Measurements from ENCODE around the gene KIF20B. TPM values are rescaled to one million over a fixed set of nuclear protein-coding genes. Genes with fewer than 3 reads are reported as not detected.

Gene KIF20B
- total RNA-seq, 2 donors from 2014 or later: 0.99 to 2.1 TPM

- WGBS, 2 donors: 87 to 91% methylated on average over 4 of the region's 4 CpGs
Observed at GRCh38 chr10:89741126-89741762, 39.9 kb downstream of the KIF20B start.

GRCh38 chr10:89744026-89744425 lies 42.6 kb downstream of the KIF20B start:
- no peaks in the 10 kb centered on the region for H3K36me3 ChIP-seq (replicated peaks in 1 of 2; ENCODE audit: insufficient read depth in 1 of 2, low read depth in 2 of 2)
- H3K27ac ChIP-seq: no peak overlapping the region
- H3K4me3 ChIP-seq: no peak overlapping the region
- WGBS, 2 donors: 82 to 98% methylated on average over 1 of the region's 1 CpG
- intact Hi-C loops (cut with DNase I): no loop called here
- ATAC-seq: no peak
- H3K4me1 ChIP-seq: no peaks in the 10 kb centered on the region
- no peaks in the 10 kb centered on the region for H3K9me3 ChIP-seq
- no peaks in the 10 kb centered on the region for H3K27me3 ChIP-seq
- DNase-seq: no peak
- TF ChIP-seq POLR2A (IDR thresholded peaks at IDR 0.05): no peak
- no peak for TF ChIP-seq CTCF (IDR thresholded peaks at IDR 0.05)

More at GRCh38 chr10:89741126-89741762, 39.9 kb downstream of the KIF20B start:
- Histone ChIP-seq H3K36me3 (replicated peaks in 1 of 2; ENCODE audit: insufficient read depth in 1 of 2, low read depth in 2 of 2) (no peaks in the 10 kb centered on the region), H3K4me1 (no peaks in the 10 kb centered on the region), H3K27ac (no peak overlapping the region), H3K9me3 (no peaks in the 10 kb centered on the region), H3K4me3 (no peak overlapping the region), H3K27me3 (no peaks in the 10 kb centered on the region)
- ATAC-seq (no peak), DNase-seq (no peak)
- intact Hi-C loops (cut with DNase I): no loop called here
- TF ChIP-seq CTCF (IDR thresholded peaks at IDR 0.05): no peak
- TF ChIP-seq POLR2A (IDR thresholded peaks at IDR 0.05): no peak

GRCh38 chr10:89745903-89746302 lies 44.5 kb downstream of the KIF20B start:
- Histone ChIP-seq H3K36me3 (replicated peaks in 1 of 2; ENCODE audit: insufficient read depth in 1 of 2, low read depth in 2 of 2) (no peaks in the 10 kb centered on the region), H3K9me3 (no peaks in the 10 kb centered on the region), H3K27me3 (no peaks in the 10 kb centered on the region), H3K27ac (no peak overlapping the region), H3K4me3 (no peak overlapping the region), H3K4me1 (no peaks in the 10 kb centered on the region)
- TF ChIP-seq POLR2A (IDR thresholded peaks at IDR 0.05): no peak
- no peak for TF ChIP-seq CTCF (IDR thresholded peaks at IDR 0.05)
- WGBS, 2 donors: 88 to 91% methylated on average over 7 of the region's 7 CpGs
- intact Hi-C loops (cut with DNase I): no loop called here
- ATAC-seq: no peak
- DNase-seq: no peak

GRCh38 chr10:89750441-89750840 lies 49.1 kb downstream of the KIF20B start:
- DNase-seq: no peak
- Histone ChIP-seq H3K27ac (no peak overlapping the region), H3K36me3 (replicated peaks in 1 of 2; ENCODE audit: insufficient read depth in 1 of 2, low read depth in 2 of 2) (no peaks in the 10 kb centered on the region), H3K4me3 (no peak overlapping the region), H3K4me1 (no peaks in the 10 kb centered on the region), H3K27me3 (no peaks in the 10 kb centered on the region), H3K9me3 (no peaks in the 10 kb centered on the region)
- no peak for ATAC-seq
- WGBS, 2 donors: 88 to 93% methylated on average over 1 of the region's 1 CpG
- intact Hi-C loops (cut with DNase I): no loop called here
- TF ChIP-seq POLR2A (IDR thresholded peaks at IDR 0.05) (no peak), CTCF (IDR thresholded peaks at IDR 0.05) (no peak)

GRCh38 chr10:89755374-89755773 lies 54.0 kb downstream of the KIF20B start:
- DNase-seq (no peak), ATAC-seq (no peak)
- Histone ChIP-seq H3K4me1 (no peaks in the 10 kb centered on the region), H3K9me3 (no peaks in the 10 kb centered on the region), H3K4me3 (no peak overlapping the region), H3K27ac (no peak overlapping the region), H3K36me3 (replicated peaks in 1 of 2; ENCODE audit: insufficient read depth in 1 of 2, low read depth in 2 of 2) (no peaks in the 10 kb centered on the region), H3K27me3 (no peaks in the 10 kb centered on the region)
- no peak for TF ChIP-seq POLR2A (IDR thresholded peaks at IDR 0.05)
- no peak for TF ChIP-seq CTCF (IDR thresholded peaks at IDR 0.05)
- intact Hi-C loops (cut with DNase I): no loop called here
- 86 to 98% methylated on average over 2 of the region's 2 CpGs for WGBS, 2 donors
